ENCODE measurements around the gene DENND5B.
"Not testable (repeated sequence)": the region's sequence is repeated elsewhere in the genome, so short reads cannot be mapped to it uniquely, and the experiment has no call there.

Gene DENND5B

DNA sequence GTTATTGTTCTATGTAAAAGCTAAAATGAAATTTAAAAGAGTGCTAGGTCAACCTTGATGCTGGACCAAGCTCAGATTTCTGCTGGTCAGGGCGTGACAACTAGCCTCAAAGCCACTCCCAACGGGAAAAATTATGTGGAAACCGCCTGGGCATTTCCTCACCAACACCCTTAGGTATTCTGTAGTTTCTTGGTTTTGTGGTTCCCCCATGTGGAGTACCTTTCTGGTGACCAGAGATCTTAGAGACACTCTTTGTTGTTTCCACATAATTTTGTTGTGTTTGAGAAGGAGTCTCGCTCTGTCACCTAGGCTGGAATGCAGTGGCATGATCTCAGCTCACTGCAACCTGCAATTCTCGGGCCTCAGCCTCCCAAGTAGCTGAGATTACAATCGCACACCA, 119.9 kb downstream of the DENND5B start:
- DNase-seq (ENCODE audit: low spot score): no peak

DNA sequence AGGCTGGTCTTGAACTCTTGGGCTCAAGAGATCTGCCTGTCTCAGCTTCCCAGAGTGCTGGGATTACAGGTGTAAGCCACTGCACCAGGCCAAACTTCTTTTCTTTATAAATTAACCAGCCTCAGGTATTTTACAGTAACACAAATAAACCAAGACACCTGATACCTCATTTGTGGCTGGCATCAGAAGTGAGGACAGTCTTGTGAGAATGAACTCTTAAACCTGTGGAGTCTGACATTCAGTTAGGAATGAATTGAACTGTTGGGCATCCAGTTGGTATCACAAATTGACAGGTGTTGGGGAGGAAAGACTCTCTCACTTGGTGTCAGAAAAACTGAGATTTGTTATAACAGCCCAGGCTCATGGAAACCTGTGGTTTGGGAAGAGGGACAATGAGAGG, 120.5 kb downstream of the DENND5B start:
- no peak for DNase-seq (ENCODE audit: low spot score)

DNA sequence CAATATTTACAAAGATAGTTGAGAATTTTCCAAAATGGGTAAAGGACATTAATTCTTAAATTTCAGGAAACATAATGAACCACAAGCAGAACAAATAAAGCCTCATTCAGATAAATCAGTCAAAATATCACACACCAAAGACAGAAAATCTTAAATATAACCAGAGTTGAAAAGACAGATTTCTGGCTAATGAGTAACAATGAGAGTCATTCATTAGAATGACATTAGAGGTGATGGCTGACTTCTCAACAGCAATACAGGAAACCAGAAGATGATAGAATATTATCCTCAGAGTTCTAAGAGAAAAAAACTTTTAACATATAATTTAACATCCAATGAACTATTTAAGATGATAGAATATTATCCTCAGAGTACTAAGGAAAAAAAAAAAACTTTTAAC, 124.2 kb downstream of the DENND5B start:
- no peak for DNase-seq (ENCODE audit: low spot score)

DNA sequence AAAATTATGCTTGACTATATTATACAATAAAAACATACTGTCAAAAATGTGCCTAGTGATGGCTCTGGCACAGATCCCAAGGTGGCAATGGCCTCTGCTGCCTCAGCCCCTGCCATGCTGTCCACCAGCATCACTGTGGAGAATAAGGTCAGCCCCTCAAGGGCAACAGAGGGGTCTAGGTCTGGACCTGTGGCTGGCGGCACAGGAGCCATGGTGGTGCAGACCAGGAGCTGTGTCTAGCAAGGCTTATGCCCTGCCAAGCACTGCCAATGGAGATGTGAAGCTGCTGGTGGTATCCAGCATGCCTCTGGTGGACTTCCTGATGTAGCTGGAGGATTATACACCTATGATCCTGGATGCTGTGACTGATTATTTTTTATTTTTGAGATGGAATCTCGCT, 125.9 kb downstream of the DENND5B start:
- no peak for DNase-seq (ENCODE audit: low spot score)

DNA sequence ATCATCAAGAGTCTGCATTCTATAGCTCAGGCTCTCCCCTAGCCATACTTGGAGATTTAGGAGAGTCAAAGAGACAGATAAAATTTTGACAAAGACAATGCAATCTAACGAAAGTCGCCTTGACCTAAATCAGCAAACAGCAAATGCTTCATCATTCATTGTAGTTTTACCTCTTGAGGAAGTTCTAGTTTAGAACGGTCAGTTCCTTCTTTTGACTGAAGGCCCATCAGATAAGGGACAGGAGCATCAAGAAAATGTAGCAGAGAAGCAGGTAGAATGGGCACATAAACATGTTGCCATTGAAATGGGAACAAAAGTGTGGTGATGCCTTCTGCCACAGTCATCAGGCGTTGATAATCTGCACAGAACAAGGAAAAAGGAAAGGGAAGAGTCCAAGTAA, 130.9 kb downstream of the DENND5B start:
- DNase-seq (ENCODE audit: low spot score): no peak

DNA sequence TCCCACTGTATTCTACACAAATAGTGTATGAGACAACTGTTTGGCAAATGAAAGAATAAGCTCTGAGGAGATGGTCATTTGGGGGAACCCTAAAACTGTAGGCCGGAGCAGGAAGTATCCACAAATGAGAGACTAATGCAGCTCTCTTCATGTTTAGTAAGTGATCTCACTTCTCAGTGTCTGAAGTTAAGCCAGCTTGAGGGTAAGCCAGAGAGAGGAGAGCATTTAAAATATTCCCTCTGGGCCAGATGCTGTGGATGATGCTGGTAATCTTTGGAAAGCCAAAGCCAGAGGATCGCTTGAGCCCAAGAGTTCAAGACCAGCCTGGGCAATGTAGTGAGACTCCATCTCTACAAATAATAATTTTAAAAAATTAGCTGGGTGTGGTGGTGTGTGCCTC, 134.4 kb downstream of the DENND5B start:
- DNase-seq (ENCODE audit: low spot score): no peak

DNA sequence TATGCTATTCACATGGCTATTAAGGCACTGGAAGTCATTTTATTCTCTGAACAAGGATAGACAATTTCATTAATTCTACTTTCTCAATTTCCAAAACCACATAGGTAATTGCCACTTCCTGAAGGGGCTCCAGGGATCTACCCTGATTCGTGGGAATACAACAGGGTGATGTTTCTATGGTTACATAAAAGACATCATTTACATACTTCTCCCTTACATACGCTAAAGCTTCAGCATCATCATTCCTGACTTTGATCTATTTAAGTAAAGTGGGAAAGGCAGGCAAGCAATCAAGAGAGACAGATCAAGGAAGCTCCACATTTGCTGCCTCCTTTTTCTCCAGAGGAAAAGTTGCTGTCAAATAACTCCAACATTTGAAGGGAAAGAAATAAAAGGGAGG, 146.2 kb downstream of the DENND5B start:
- no peak for DNase-seq (ENCODE audit: low spot score)

DNA sequence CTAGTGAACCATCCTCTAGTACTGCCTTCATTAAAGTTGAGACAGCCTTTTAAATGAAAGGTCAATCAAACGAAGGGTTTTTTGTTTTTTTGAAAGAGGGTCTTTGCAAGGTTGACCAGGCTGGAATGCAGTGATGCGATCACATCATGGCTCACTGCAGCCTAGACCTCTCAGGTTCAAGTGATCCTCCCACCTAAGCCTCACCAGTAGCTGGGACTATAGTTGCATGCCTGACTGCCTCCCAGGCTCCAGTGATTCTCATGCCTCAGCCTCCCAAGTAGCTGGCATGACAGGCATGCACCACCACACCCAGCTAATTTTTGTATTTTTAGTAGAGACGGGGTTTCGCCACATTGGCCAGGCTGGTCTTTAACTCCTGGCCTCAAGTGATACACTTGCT, 150.3 kb downstream of the DENND5B start:
- no peak for DNase-seq (ENCODE audit: low spot score)

DNA sequence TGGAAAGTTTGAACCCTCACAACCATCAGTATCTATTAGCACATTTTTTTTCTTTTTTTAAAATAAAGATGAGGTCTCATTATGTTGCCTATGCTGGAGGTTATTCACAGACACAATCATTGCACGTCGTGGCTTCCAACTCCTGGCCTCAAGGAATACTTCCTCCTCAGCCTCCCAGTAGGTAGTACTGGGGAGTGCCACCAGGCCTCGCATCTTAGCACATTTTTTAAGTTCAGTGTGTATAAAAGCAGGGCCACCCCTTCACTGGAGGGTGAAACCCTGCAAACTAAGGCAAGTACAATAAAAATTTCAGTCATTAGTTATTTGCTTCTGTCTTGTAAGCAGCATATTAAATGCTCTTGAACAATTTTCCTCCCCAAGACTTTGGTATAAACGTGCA, 150.8 kb downstream of the DENND5B start:
- no peak for DNase-seq (ENCODE audit: low spot score)

DNA sequence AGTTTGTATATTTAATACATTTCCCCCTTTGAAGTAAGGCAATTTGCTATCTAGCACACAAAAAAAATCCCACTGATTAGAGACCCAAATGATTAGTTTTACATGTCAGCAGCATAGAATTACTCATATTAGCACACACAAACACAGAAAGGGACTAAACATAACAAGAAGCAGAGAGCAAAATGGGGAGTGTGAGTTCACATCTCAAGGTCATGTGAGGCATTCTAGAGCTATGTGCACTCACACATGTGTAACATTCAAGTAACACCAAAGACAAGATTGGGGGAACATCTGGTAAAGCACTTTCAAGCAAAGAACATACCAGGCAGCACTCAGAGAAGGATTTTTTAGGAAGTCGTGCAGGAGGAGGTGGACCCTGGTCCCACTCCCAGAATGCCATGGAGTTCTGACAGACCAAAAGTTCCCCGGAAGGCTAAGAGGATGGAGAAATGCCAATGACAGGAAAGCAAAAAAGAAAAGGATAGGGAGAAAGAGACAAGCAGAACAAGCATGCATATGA, 159.2 kb downstream of the DENND5B start:
- DNase-seq (ENCODE audit: low spot score): no peak

DNA sequence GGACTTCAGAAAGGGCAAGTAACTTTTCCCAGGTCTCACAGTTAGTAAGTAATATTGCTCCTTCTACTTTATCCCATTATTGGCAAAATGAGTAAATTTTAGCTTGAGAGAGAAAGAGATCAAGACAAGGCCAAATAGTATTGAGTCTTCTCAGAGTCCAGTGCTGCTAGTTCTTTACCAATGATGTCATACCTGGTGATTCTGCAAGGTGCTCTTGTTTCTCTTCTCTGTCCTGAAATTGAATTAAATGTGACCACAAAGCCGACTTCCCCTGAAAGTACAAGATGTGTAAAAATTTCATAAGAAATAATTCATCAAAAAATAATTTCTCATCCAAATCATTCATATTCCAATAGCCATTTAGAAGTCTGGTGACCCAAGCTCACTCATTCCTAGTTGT, 167.5 kb downstream of the DENND5B start:
- no peak for DNase-seq (ENCODE audit: low spot score)

DNA sequence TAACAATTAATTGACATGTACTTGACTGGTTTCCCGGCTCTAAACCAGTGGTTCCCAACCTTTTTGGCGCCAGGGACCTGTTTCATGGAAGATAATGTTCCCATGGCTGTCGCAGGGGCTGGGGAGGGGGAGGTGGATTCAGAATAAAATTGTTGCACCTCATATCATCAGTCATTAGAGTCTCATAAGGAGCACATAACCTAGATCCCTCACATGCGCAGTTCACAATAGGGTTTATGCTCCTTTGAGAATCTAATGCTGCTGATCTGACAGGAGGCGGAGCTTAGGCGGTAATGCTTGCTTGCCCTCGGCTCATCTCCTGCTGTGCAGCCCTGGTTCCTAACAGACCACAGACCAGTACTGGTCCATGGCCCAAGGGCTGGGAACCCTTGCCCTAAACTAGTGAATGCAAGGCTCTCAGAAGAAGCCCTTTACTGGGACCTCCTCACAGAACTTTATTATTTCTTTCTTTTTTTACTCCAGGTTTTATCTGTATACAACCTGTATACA, 178.6 kb downstream of the DENND5B start:
- DNase-seq (ENCODE audit: low spot score): no peak

DNA sequence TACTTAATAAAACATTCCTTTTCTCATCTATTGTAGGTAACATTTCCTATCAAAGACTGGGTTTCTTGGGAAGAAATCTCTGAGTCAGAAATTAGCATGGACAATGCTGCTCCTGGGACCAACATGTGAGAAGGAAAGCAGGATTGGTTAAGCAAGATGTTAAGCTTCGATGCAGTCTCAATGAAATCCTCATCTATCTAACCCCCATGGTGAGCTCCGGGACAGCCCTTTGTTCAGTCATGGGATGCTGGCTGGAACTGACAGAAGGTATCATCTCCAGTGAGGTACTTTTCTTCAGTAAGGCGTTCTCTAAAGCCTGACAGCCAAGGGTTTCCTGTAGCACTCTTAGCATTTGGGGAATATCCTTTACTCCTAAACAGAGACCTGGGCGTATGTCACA, 182.2 kb downstream of the DENND5B start:
- DNase-seq (ENCODE audit: low spot score): no peak

DNA sequence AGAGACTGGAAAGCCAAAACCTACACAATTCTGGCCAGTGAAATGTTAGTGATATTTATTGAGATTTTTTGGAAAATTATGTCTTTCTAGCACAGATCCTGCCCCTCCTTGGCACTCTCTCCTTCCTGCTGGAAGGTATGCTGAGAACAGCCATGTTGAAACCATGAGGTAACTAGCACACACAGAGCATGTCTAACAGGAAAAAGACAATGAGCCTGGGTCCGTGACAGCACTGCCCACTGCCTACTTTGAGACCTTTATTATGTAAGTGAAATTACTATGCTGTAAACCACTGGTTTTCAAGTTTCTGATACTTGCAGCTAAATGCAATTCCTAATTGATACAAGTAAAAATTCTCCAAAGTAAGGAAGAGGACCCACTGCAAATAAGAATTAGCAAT, 183.4 kb downstream of the DENND5B start:
- DNase-seq (ENCODE audit: low spot score): no peak

DNA sequence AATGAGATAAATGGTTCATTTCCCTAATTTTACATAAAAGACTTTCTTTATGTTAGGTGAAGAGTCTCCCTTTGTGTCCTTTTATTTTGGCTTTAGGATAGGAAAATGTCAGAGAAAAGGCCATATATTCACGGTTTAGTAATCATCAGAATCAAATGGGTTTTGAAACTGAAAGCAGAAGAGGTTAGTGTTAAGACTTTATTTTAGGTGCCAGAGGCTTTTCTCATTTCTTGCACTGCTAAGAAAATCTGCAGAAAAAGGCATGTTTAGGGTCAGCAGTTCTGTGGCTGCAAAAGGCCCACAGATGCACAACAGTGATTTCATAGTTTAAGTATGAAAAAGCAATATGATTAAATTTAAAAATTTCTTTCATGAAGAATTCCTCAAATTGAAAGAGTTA, 184.6 kb downstream of the DENND5B start:
- DNase-seq (ENCODE audit: low spot score): no peak

DNA sequence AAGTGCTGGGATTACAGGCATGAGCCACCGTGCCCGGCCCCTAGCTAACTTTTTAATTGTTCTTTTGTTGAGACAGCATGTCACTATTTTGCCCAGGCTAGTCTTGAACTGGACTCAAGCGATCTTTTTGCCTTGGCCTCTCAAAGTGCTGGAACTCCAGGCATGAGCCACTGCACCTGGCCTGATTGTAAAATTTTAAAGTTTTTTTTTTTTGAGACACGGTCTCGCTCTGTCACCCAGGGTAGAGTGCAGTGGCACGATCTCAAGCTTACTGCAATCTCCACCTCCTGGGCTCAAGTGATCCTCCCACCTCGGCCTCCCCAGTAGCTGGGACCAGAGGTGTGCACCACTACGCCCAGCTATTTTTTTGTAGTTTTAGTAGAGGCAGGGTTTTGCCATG, 185.9 kb downstream of the DENND5B start:
- DNase-seq (ENCODE audit: low spot score): no peak

DNA sequence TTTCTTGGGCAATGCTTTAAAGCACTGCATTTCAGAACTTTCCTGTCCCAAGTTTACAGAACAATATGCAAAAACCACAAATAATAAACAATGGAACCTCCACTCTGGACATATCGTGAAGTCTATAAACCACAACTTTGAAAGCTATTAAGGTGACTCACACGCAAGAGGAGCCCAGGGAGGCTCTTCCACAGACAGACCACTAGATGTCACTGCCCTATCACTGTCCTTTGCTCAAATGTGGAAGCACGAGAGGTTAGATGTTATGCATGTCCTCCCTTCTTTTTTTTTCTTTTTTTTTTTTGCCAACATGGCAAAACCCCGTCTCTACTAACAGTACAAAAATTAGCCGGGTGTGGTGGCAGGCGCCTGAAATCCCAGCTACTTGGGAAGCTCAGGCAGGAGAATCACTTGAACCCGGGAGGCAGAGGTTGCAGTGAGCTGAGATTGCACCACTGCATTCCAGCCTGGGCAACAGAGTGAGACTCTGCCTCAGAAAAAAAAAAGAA, 187.8 kb downstream of the DENND5B start:
- DNase-seq (ENCODE audit: low spot score): peak; percentile 89

DNA sequence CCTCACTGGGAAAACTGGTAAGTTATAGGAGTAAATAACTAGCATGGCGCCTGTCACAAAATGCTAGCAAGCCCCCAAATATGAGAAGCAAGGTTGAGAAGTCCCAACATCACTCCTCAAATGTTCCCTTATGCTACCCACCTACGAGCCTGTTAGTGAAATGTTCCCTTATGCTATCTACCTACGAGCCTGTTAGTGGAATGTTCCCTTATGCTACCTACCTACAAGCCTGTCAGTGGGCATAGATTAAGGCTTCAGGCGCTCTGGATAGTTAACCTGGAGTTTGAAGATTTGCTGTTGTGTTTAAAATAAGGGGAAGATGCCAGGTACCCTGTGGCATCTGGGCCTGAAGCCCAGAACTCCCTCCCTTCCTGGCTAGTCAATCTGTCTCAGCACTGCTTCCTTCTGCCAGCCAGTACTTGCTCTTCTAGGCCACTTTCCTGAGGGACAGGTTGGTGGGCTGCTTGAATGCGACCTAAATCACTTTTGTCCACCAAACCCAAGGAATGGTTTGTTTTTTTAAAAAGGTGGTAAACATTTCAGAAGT, 197.9 kb downstream of the DENND5B start:
- no peak for DNase-seq (ENCODE audit: low spot score)

DNA sequence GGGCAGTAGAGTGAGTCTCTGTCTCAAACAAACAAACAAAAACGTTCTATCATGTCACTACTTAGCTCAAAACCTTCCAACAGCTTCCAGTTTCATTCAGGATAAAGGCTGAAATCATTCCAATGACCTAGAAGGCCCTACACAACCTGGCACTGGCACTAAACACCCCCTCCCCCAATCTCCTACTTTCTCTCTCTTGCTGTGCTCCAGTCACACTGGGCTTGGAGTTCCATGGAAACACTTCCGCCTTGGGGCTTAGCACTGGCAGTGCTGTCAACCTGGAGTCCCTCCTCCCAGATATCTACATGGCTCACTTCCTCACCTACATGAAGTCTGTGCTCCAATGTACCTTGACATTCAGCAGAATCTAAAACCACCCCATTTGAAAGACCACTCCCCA, 199.9 kb downstream of the DENND5B start:
- no peak for DNase-seq (ENCODE audit: low spot score)

DNA sequence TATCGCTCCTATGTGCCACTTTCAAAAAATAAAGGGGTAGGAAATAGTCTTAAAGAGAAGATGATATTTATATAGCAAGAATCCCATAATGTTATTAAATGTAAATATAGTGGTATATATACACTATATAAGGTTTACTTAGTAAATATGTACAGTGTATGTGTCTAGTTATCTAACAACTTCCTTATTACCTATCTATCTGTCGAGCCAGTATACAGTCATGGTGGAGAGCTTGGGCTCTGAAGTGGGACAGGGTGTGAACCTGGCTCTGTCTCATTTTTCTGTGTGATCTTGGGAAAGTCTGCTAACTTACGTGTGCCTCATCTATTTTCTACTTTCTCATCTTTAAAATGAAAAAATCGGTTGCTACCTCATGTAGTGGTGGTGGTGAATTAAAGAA, 202.2 kb downstream of the DENND5B start:
- no peak for DNase-seq (ENCODE audit: low spot score)

DNA sequence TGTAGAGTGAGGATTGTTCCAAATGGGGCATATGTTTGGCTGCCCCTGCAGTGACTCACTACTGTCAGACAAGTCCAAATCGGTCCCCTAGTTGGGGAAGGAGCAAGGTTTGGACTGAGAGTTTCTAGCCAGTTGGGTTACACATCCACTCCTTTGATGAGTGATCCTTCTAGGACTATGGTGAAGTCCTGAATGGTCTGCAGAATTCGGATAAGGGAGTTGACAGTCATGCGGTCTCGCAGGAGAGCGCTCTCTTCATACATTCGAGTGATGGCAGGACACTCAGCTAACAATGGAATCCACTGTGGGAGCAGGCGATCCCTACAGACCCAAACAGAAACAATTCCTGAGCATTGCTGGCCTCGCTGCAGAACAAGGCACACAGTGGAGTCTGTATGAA, 203.5 kb downstream of the DENND5B start:
- no peak for DNase-seq (ENCODE audit: low spot score)

DNA sequence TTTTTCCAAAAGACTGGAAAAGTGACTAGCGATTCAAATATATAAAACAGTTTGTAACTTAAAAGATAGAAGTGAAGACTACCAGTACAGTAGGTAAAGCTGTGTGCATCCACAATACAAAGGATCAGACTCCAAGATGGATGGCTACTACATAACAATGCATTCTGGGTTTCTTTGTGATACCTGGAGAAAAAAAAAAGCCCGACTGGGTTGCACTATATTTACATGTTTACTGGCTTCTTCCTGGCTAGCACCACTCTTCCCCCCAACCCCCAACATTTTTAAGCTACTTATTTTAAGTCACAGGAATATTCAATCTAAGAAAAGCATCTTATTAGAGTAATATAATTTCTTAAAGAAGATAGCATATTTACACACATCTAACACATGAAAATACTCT, 203.9 kb downstream of the DENND5B start:
- no peak for DNase-seq (ENCODE audit: low spot score)

DNA sequence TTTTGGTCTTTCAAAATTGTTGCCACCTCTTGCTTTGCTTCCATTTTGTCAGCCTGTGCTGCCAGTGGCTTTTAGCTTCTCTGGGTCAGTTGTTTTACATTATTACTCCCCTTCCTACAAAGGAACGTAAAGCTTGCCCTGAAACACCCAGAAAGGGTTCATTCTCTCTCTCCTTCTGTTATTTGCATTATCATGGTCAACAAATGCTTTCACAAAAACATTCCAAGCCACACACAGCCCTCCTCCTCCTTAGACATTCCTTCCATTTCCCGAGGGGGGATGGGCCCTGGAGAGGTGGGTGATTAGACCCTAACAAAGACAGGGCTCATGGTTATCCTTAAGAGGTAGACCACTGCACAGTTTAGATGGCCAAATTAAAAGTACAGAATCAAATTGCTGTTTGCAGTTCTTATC, 204.6 kb downstream of the DENND5B start:
- no peak for DNase-seq (ENCODE audit: low spot score)

DNA sequence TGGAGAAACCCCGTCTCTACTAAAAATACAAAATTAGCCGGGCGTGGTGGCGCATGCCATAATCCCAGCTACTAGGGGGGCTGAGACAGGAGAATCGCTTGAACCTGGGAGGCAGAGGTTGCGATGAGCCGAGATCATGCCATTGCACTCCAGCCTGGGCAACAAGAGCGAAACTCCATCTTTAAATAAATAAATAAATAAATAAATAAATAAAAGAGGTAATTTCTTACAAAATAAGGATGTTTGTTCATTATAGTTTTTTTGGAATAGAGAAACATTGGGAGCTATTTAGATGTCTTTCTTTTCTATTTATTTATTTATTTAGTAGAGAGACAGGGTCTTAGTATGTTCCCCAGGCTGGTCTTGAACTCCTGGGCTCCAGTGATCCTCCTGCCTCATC, 213.7 kb downstream of the DENND5B start:
- DNase-seq (ENCODE audit: low spot score): not testable (repeated sequence)
